ENCODE measurements around the gene PDZD4.

PDZD4 gene

DNA sequence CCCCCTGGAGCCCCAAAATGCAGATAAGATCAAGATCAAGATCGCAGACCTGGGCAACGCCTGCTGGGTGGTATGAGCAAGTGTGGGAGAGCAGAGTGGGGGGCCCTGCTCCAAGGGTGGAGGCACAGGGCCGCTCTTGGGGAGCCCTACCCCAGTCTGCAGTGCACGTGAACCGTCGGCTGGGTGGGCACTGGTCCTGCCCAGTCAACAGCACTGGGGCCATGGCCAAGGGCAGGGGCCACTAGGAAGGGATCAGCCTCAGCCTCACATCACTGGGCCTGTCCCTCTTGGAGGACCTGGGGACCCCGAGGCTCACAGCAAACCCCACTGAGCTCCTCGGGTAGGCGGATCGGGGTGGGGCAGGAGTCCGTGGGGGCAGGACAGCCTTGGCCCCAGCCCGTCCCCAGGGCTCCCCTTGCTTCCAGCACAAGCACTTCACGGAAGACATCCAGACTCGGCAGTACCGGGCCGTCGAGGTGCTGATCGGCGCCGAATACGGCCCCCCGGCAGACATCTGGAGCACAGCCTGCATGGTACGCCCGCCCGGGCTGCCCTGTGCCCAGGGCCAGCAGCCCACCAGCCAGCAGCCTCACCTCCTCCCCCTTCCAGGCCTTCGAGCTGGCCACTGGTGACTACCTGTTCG, 45.9 kb downstream of the PDZD4 start:
- TF ChIP-seq, protein P1, sequence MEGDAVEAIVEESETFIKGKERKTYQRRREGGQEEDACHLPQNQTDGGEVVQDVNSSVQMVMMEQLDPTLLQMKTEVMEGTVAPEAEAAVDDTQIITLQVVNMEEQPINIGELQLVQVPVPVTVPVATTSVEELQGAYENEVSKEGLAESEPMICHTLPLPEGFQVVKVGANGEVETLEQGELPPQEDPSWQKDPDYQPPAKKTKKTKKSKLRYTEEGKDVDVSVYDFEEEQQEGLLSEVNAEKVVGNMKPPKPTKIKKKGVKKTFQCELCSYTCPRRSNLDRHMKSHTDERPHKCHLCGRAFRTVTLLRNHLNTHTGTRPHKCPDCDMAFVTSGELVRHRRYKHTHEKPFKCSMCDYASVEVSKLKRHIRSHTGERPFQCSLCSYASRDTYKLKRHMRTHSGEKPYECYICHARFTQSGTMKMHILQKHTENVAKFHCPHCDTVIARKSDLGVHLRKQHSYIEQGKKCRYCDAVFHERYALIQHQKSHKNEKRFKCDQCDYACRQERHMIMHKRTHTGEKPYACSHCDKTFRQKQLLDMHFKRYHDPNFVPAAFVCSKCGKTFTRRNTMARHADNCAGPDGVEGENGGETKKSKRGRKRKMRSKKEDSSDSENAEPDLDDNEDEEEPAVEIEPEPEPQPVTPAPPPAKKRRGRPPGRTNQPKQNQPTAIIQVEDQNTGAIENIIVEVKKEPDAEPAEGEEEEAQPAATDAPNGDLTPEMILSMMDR (conservative IDR thresholded peaks at IDR 0.05; ENCODE audit: low read depth, low read length): no peak
- no peak for DNase-seq (ENCODE audit: low read depth)
- H3K4me3 ChIP-seq (ENCODE audit: low read depth, low read length): no peak overlapping the region

GRCh38 chrX:153783378-153784013, 46.8 kb downstream of the PDZD4 start:
- TF ChIP-seq, protein P1 (conservative IDR thresholded peaks at IDR 0.05; ENCODE audit: low read depth, low read length): no peak
- no peak overlapping the region for H3K4me3 ChIP-seq (ENCODE audit: low read depth, low read length)
- DNase-seq (ENCODE audit: low read depth): no peak

- TF ChIP-seq, protein P1 (conservative IDR thresholded peaks at IDR 0.05; ENCODE audit: low read depth, low read length): no peak
- DNase-seq (ENCODE audit: low read depth): no peak
- no peak overlapping the region for H3K4me3 ChIP-seq (ENCODE audit: low read depth, low read length)
Measured at GRCh38 chrX:153782871-153783270, 47.5 kb downstream of the PDZD4 start.

DNA sequence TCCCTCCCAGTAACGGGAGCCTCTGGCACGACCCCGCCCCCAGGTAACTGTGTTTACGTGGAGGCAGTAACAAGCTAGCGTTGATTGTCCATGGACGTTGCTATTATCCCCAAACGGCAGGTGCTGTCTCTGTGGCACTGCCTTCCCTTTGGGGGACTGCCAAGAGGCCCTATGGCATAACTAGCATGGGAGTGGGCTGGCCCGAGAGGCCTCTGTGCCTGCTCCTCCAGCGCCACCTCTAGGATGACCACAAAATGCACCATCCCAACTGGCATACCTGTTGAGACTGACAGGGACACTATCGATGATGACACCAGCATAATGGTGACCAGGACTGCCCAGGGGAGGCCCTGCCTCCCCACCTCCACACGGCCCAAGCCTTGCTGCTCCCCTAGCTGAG, 48.0 kb downstream of the PDZD4 start:
- TF ChIP-seq, protein P1 (conservative IDR thresholded peaks at IDR 0.05; ENCODE audit: low read depth, low read length): peak; percentile 14
- DNase-seq (ENCODE audit: low read depth): no peak
- no peak overlapping the region for H3K4me3 ChIP-seq (ENCODE audit: low read depth, low read length)

- no peak for DNase-seq (ENCODE audit: low read depth)
- TF ChIP-seq, protein P1 (conservative IDR thresholded peaks at IDR 0.05; ENCODE audit: low read depth, low read length): no peak
- no peak overlapping the region for H3K4me3 ChIP-seq (ENCODE audit: low read depth, low read length)
Measured at GRCh38 chrX:153781428-153782047, 48.8 kb downstream of the PDZD4 start.

DNA sequence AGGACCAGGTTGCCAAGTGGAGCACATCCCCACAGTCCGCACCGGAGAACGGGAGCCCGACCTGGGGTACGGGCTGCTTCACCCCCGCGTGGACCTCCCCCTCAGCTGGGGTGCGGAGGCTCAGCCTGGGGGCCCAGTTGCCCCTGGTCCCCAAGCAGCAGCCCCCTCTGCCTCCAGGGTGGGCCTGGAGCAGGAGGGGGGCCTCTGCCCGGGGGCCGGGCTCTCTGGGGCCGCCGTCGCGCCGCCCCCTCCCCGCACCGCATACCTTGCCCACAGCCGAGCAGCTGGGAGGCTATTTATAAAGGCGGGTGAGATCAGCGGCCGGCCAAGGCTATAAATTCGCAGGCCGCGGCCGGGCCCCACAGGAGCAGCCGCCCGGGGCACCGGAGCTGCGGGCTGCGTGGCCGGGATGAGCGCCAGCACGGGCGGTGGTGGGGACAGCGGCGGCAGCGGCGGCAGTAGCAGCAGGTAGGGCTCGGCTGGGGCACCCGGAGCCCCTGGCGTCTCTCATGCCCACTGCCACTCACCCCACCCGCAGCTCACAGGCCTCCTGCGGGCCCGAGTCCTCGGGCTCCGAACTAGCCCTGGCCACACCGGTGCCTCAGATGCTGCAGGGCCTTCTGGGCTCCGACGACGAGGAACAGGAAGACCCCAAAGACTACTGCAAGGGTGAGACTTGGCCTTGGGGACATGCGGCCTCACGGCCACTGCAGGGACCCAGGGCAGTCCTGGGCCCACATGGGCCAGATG, 49.5 kb downstream of the PDZD4 start, which contains the start of gene SRPK3:
Gene SRPK3 (plus strand): TSS at position 364 of the 750 bp plus-strand sequence. CDS start 46 bp downstream, at position 410.
- no peak for DNase-seq (ENCODE audit: low read depth)
- TF ChIP-seq, protein P1 (conservative IDR thresholded peaks at IDR 0.05; ENCODE audit: low read depth, low read length): no peak
- H3K4me3 ChIP-seq (ENCODE audit: low read depth, low read length): no peak within 1 kb of the TSS

All from choroid plexus epithelial cell (primary cell).